Ishikawa (cell line): ENCODE data around the gene MVD.

Source experiments
- FOXM1 ChIP-seq: IDR thresholded peaks from 2 replicates; pipeline ENCODE4 v1.6.1; 2012; ENCODE audit warnings: low read depth, borderline replicate concordance
- RAD21 ChIP-seq: IDR thresholded peaks from 2 replicates; pipeline ENCODE4 v1.6.1; 2012; ENCODE audit warnings: low read depth
- TAF1 ChIP-seq: IDR thresholded peaks from 2 replicates; pipeline ENCODE4 v1.6.1; 2012; ENCODE audit warnings: low read depth, mild to moderate bottlenecking

- TF ChIP-seq TAF1, result no peak
- TF ChIP-seq FOXM1, result no peak
- no peak for TF ChIP-seq RAD21
Measured at GRCh38 chr16:88647178-88648070, 15.5 kb downstream of the MVD start.
